ENCODE data around the gene ZFC3H1. TPM values are rescaled to one million over a fixed set of nuclear protein-coding genes. Genes with fewer than 3 reads are reported as not detected.

Gene ZFC3H1
- total RNA-seq, 1 experiment from 2014 or later, result 48.7 TPM

GRCh38 chr12:71671816-71672215 lies 8.2 kb upstream of the ZFC3H1 start:
- ChIA-PET POLR2A (ENCODE audit: low non-redundant PET) (no interaction called here), CTCF (interaction anchor here (1.2 kb wide), 1 partner anchor 60 kb away, joined by 3 read pairs; no protein-coding TSS in a partner anchor)
- H3K27ac ChIP-seq (ENCODE audit: low read depth, low read length, poor library complexity, severe bottlenecking), result no peak overlapping the region

GRCh38 chr12:71671311-71671710 lies 7.7 kb upstream of the ZFC3H1 start:
- H3K9me3 ChIP-seq (ENCODE audit: low read depth, low read length, poor library complexity, severe bottlenecking), result no peaks in the 10 kb centered on the region
- no peaks in the 10 kb centered on the region for H3K27me3 ChIP-seq (replicated peaks; ENCODE audit: insufficient read depth, low read depth, low read length, poor library complexity)
- H3K36me3 ChIP-seq (ENCODE audit: insufficient read depth, low read length, poor library complexity, severe bottlenecking), result no peaks in the 10 kb centered on the region
- BruUV-seq (replicated peaks), result no TSS peak
- DNase-seq (ENCODE audit: low spot score), result no peak
- no peaks in the 10 kb centered on the region for H3K4me1 ChIP-seq (ENCODE audit: insufficient read depth, low read length, poor library complexity, severe bottlenecking)
- intact Hi-C loops (cut with micrococcal nuclease; ENCODE audit: unreplicated experiment), result no loop called here
- H3K4me3 ChIP-seq (ENCODE audit: low read depth, low read length, poor library complexity, severe bottlenecking), result no peak overlapping the region
- CTCF ChIA-PET, result no interaction called here
- TF ChIP-seq EZH2 (IDR thresholded peaks at IDR 0.05; ENCODE audit: borderline replicate concordance, low read depth, low read length, poor library complexity, severe bottlenecking) (no peak), CTCF (conservative IDR thresholded peaks at IDR 0.05; ENCODE audit: low read depth, low read length) (no peak)
- no peak overlapping the region for H3K27ac ChIP-seq (ENCODE audit: low read depth, low read length, poor library complexity, severe bottlenecking)
- POLR2A ChIA-PET (ENCODE audit: low non-redundant PET), result no interaction called here

More at GRCh38 chr12:71671816-71672215, 8.2 kb upstream of the ZFC3H1 start:
- no peaks in the 10 kb centered on the region for H3K4me1 ChIP-seq (ENCODE audit: insufficient read depth, low read length, poor library complexity, severe bottlenecking)
- intact Hi-C loops (cut with micrococcal nuclease; ENCODE audit: unreplicated experiment), result no loop called here
- DNase-seq (ENCODE audit: low spot score), result no peak
- no peak overlapping the region for H3K4me3 ChIP-seq (ENCODE audit: low read depth, low read length, poor library complexity, severe bottlenecking)
- H3K9me3 ChIP-seq (ENCODE audit: low read depth, low read length, poor library complexity, severe bottlenecking), result no peaks in the 10 kb centered on the region
- TF ChIP-seq CTCF (conservative IDR thresholded peaks at IDR 0.05; ENCODE audit: low read depth, low read length) (no peak), EZH2 (IDR thresholded peaks at IDR 0.05; ENCODE audit: borderline replicate concordance, low read depth, low read length, poor library complexity, severe bottlenecking) (no peak)
- BruUV-seq (replicated peaks), result no TSS peak
- H3K36me3 ChIP-seq (ENCODE audit: insufficient read depth, low read length, poor library complexity, severe bottlenecking), result no peaks in the 10 kb centered on the region
- no peaks in the 10 kb centered on the region for H3K27me3 ChIP-seq (replicated peaks; ENCODE audit: insufficient read depth, low read depth, low read length, poor library complexity)

- DNase-seq (ENCODE audit: low spot score), result no peak
- TF ChIP-seq CTCF (conservative IDR thresholded peaks at IDR 0.05; ENCODE audit: low read depth, low read length) (no peak), EZH2 (IDR thresholded peaks at IDR 0.05; ENCODE audit: borderline replicate concordance, low read depth, low read length, poor library complexity, severe bottlenecking) (no peak)
- Histone ChIP-seq H3K27me3 (replicated peaks; ENCODE audit: insufficient read depth, low read depth, low read length, poor library complexity) (no peaks in the 10 kb centered on the region), H3K9me3 (ENCODE audit: low read depth, low read length, poor library complexity, severe bottlenecking) (no peaks in the 10 kb centered on the region), H3K36me3 (ENCODE audit: insufficient read depth, low read length, poor library complexity, severe bottlenecking) (no peaks in the 10 kb centered on the region), H3K4me3 (ENCODE audit: low read depth, low read length, poor library complexity, severe bottlenecking) (no peak overlapping the region), H3K4me1 (ENCODE audit: insufficient read depth, low read length, poor library complexity, severe bottlenecking) (peaks cover 13% of the 10 kb centered on the region), H3K27ac (ENCODE audit: low read depth, low read length, poor library complexity, severe bottlenecking) (no peak overlapping the region)
- intact Hi-C loops (cut with micrococcal nuclease; ENCODE audit: unreplicated experiment), result no loop called here
- no TSS peak for BruUV-seq (replicated peaks)
- ChIA-PET CTCF (no interaction called here), POLR2A (ENCODE audit: low non-redundant PET) (interaction anchor here (0.6 kb wide), 1 partner anchor 82 kb away, joined by 3 read pairs; no protein-coding TSS in a partner anchor)
Measured at GRCh38 chr12:71666259-71666658, 2.6 kb upstream of the ZFC3H1 start.
